ENCODE results near the gene EMID1.

The EMID1 gene

GRCh38 chr22:29195118-29195963, 10.4 kb upstream of the EMID1 start:
- no peak for ATAC-seq

DNA sequence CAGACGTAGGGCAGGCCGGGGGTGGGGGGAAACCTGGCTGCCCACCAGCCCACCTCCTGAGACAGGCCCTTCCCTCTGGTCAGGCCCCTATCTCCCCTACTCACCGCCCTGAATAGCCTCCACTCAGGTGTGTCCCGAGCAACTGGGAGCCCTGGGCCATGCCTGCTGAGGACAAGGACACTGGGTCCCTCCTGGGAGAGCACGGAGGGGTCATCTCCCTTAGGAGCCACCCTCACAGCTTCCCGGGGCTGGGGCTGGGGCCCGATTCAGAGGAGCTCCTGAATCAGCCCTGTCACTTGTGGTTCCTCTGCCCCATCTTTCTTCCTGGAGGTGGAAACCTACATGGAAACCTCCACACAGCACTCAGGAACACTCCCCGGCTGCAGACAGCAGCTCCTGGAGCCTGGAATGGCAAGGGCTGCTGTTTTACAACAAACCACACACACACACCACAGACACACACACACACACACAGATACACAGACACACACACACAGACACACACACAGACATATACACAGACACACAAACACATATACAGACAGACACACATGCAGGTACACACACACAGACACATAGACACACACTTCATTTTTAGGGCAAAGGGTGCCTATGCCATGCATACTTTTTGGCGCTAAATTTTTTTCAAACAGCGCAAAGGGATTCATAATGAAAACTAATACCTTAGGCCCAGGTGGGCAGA, 9.6 kb upstream of the EMID1 start:
- no peak for ATAC-seq

DNA sequence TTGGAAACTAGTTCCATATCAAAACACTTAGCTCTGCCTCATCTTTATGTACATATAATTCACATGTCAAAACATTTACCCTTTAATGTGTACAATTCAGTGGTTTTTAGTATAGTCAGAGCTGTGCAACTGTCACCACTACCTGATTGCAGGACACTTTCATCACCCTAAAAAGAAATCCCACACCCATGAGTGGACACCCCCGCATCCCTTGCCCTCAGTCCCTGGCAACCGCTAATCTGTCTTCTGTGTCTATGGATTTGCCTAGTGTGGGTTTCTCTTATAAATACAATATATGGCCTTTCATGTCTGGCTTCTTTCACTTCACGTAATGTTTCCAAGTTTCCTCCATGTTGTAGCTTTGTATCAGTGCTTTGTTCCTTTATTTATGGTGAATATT, 8.6 kb upstream of the EMID1 start:
- no peak for ATAC-seq

GRCh38 chr22:29198240-29198639, 7.5 kb upstream of the EMID1 start:
- no peak for ATAC-seq

DNA sequence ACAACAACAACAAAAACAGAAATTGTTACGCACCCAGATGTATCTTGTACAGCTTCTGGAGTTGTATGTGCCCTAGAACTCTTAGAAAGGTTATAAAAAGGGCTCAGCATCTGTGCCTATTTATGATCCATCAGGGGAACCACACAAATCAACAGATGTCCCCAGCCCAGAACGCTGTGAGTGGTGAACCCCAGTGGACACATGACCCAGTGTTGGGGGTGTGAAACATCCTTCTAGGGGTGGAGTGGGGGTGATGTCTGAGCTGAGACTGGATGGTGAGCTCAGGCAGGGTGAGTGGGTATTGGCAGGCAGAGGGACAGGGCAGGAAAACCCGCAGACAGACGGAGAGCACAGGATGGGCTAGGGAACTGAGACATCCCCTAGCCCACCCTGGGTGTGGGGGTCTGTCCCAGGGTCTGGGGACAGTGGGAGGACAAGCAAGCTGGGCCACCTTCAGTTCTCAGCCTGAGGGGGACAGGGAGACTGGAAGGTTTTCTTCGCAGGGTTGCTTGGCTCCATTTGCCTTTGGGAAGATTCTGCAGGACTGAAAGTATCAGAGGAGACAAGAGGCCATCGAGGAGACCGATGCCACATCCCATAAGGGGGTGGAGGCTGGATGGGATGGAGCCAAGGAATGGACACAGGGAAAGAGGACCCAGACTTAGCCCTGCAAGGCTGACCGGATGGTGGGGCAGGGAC, 5.8 kb upstream of the EMID1 start:
- ATAC-seq = no peak

DNA sequence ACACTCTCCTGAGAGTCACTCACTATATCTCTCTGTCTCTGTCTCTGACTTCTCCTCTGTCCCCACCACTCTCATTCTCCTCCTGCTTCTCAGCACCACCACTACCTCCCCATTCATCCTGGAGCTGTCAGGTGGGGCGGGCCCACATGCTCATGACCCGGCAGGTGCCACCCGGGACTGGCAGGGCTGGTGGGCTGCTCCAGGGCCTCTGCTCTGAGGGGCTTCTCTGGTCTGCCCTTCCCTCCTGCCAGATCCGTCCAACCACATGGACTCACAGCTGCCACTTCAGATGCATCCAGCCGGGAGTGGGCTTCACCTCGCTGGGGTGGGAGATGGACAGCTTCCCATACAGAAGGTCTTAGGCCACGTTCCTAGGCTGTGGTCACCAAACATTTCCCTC, 4.8 kb upstream of the EMID1 start:
- ATAC-seq = no peak

DNA sequence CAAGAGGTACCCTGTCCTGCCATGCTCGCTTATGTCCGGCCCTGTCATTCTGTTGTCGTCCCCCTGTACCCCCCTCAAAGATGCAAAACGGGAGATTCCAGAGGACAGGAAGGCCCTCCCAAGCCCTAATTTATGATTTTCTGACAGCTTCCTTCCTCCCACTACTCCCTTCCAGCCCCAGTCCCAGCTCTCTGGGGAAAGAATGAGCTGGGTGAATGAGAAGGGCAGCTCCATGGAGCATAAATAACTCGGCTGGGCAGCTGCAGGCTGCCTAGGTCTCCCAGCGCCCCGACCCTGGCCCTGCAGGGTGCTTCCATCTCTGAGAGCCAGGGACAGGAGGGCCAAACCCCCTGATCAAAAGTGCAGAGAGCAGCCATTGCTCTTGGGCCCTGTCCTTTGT, 3.9 kb upstream of the EMID1 start:
- ATAC-seq = no peak

DNA sequence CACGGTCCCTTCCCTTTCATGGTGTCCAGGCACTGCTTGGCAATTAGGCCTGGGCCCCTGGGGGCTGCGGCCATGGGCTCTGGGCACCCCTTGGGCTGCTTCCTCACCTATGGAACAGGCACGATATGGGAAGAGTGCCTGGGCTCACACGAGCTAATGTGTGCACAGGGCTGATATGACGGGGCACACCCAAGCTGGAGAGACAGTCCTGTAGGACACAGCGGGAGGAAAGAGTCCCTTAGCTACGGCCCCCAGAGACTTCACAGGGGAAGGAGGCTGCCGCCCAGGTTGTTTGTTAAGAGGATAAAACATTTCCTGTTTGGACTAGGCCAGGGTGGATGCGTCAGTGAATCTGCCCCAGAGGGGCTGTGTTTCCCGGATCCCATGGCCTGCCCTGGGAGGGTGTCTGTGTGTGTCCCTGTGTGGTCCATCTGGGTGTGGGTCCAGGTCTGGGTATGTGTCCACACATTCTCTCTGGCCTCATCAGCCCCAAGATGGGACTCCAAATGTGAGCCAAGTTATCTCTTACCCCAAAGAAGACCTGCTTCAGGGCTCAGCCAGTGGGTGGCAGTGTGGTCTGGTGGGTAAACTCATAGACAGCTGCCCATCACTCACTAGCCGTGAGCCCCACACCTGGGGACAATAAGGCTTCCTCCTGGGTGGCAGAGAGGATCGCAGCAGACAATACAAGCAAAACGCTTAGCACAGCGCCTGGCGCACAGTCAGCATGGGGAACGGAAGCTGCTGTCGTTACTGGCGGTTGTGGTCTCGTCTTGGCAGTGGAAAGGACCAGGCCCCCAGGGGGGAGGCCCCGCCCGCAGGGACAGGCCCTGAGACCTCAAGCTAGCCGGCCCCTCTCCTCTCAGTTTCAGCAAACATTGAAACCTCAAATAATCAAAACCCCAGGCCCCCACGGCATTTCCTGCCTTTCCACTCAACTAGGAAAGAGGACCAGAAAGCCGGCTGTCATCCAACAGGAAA, 3.2 kb upstream of the EMID1 start:
- peak; percentile 60 to 73 for ATAC-seq

DNA sequence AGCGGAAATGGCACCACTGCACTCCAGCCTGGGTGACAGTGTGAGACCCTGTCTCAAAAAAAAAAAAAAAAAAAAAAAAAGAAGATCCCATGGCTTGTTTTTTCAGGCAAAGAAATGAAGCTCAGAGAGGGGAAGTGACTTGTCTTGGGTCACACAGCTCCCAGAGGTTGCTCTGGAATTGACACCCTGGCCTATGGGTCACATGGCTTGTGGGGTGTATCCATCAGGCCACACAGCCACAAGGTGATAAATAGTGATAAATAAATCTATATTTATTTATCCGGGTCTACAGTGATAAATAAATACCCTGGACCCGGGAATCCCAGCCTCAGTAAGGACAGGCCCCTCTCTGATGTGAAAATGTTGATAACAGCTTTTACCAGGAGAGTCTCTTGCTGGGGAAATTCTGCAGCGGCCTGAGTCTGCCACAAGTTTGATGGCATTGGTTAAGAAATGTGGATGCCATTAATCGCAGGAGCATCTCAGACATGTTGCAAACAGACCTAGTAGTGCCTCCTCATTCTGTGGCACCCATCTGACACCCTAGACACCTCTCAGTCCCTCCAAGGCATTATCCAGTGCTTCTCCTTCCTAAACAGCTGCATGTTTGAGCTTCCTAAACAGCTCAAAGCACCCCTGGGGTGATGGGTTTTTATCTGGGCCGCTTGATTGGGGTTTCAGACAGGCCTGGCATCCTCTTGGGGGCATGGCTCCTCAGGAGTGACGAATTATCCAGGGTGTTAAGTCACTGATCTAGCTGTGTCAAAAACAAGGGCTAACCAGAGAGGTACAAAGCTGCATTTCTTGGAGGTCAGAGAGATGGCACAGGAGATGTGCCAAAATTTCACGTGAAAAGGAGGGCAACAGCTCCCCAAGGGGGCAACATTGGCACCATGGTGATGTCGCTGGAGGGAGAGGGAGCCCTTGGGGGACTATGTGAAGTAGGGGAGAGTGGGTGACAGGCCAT, 1.9 kb upstream of the EMID1 start:
- ATAC-seq = no peak

DNA sequence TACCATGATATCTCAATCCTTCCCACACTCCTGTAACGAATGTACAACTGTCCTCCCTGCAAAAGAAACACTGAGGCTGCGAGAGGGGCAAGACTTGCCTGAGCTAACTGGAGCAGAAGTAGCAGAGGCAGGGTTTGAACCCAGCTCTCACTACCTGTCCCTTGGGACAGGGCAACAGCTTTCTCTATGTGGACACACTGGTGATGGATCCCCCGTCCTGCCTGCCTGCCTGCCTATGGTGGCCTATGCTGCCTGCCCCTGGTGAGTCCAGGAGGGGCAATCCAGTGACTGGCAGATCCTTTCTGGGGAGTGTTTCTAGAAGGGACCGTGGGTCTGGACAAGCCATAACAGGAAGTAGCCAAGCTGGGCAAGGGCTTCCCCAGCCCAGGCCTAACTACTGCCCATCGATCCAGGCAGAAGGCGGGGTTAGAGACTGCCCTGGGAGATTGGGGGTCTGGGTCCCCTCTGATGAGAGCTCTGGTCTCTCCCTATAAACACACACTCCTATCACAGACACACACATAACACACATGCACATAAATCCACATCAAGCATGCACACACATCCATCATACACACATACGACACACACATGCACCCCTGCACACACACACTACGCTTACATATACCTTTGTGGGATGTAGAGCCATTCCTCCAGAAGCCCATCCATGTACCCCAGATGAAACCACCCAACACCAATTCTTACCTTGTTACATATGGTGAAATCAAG, 1.1 kb upstream of the EMID1 start:
- ATAC-seq = no peak

DNA sequence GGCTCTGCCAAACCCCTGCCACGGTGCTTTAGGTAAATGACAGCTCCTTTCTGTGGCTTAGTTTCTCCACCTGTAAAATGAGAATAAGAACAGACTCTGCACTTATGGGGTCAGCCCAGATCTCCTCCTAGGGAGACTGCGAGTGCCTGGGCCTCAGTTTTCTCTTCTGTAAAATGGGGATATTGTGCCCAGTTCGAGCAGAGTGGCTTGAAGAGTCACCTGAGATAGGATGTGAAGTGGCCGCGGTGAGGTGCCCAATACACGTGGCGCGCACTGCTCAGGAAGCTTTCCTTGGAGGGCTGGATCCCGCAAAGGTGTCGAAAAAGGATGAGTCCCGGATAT, 473 bp upstream of the EMID1 start:
- no peak for ATAC-seq

DNA sequence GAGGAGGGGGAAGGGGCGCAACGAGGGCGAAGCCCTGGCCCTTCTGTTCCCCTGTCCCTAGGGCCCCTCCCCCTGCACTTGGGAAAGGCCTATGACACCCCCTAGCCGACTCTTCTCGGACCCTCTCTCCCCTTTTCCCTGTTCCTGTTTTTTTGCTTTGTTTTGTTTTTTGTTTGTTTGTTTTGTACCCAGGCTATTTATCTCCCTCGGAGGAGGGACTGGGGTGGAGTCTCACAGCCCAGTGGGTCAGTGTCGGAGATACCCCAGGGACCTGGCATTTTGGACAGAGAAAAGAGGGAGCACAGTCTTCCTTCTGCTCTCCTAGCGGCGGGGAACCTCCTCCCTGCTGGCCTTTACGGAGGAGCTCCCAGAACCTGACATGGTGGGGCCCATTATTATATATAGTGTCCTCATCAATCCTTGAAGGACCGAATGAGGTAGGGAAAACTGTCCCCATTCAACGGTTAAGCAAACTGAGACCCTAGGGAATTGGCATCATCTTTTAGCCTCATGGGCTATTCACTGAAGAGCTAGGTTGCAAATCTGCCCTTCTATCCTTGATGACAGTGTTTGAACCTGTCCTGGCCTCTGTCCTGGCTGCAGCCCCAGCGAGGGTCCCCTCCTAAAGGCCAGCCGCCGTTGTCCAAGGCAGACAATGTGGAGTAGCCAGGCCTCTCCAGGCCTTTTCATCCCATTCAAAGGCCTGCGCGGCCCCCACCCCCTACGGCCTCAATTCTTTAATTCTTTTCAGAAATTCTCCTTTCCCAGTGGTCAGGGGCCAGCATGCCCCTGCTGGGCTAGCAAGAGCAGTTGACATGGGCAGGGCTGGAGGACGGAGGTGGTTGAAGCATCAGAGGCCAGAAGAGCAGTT, 911 bp downstream of the EMID1 start:
- no peak for ATAC-seq

DNA sequence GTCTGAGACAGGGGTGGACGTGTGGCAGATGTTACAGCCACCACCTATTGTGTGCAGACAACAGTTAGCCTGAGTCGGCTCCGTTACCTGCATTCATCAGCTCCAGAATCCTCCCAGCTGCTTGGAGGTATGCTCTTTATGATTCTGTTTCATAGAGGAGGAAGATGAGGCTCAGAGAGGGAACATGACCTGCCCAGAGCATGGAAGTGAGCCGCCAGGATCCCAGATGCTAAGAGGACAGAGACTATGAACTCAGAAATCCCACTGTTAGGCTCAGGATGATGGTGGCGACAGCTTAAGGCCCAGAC, 1.5 kb downstream of the EMID1 start:
- ATAC-seq = no peak

DNA sequence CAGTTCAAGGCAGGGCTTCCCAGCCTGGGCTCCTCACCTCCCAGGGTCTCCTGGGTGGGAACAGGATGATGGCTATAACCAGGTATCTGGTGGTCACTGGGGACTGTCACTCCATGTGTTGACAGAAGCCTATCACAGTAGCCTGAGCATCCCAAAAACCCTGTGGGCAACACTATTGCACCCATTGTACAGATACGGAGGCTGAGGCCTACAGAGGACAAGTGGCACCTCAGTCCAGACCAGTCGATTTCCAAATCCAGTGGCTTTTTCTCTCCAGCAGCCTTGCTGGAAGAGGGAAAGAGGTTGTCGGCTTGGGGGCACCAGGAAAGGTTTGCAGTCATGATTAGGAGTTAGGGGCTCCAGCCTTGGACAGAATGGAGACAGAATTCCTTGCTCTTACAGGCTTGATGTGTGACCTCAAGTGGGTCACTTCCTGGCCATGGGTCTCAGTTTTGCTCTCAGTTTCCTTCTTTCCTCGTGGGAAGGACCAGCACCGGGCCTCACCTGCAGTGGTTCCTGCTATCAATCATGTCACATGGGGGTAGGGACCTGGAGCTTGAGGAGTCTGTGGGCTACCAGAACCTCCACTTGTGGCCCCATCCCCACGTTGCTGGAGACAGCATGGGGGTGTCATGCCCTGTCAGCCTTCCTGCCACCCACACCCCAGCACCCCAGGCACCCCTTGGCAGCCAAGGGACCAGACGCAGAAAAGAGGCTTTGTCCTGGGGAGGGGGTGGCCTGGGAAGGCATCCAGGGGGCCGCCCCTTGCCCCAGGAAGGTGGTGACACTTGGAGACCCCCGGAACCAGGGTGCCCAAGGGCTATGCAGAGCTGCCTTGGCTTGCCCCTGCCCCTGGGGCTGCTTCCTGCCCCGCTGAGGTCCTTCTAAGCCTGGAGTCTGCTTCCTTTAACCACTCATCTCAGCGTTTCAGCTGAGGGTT, 2.1 kb downstream of the EMID1 start:
- no peak for ATAC-seq

GRCh38 chr22:29208502-29208862, 2.8 kb downstream of the EMID1 start:
- ATAC-seq = no peak

DNA sequence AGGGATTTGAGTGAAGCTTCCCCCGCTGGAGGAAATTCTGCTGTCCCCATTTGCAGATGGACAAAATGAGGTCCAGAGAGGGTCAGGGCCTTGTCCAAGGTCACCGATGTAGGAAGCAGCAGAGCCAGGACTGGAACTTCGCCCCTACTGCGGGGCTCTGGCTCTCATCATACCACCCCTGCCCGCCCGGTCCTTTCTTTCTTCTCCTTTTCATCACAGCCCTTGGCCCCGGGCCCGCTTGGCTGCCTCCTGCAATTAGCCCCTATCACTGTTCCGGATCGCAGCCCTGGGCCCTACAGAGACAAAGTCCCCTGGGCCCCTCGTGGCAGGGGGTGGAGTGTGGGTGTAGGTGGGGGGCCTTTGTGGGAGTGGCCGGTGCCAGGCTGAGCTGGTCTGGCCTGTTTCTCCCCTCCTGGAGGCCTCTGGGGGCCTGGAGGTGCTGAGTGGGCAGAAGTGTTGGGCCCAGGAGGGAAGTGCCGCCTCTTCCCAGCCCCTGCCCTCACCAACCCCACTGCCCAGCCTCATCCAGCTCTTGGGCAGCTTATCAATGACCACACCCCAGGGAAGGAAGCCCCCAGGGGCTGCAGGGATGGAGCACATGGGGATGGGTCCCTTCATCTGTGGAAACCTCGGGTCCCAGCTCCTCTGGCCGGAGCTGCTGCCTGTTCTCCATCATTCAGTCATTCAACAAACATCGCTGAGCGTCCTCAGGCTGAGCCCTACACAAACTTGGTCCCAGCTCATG, 3.4 kb downstream of the EMID1 start:
- no peak for ATAC-seq

DNA sequence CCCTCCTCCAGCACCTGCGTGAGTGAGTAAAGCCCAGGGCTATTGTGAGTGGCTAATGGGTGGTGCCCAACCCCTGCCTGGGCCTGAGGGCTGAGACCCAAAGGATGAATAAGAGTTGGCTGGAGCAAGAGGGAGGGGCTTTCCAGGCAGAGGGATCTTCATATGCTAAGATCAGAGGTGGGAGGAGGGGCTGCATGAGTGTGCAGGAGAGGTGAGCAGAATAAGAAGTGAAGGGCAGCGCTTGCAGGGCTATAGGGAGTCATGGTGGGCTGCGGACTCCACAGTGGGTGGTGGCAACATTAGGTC, 3.9 kb downstream of the EMID1 start:
- ATAC-seq = no peak

DNA sequence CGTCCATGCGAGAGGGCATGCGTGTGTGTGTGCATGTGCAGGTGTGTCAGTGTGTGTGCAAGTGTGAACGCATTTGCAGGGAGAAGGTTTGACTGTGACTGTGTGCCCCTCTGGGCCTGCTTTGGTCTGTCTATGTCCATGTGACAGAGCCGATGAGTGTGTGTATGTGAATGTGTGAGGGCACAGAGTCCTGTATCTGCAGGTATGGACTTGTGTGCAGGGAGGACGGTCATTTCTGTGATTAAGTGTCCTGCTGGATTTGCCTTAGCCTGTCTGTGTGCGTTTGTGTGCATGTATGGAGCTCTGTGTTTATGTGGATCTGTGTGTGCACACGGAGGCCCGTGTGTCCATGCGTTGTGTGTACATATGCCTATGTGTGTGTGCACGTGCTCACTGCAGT, 5.4 kb downstream of the EMID1 start:
- no peak for ATAC-seq

Data from activated CD4-positive, CD25-positive, alpha-beta regulatory T cell treated with anti-CD3 and anti-CD28 coated beads, Interleukin-2, amount 50 U/mL, for 24 hours (primary cell).